ENCODE measurements around the gene COBL.

- no peak for TF ChIP-seq CTCF (IDR thresholded peaks at IDR 0.05)
- no peak for TF ChIP-seq POLR2A (IDR thresholded peaks at IDR 0.05)
- no peak for TF ChIP-seq POLR2AphosphoS5 (IDR thresholded peaks at IDR 0.05)
- TF ChIP-seq EP300 (IDR thresholded peaks at IDR 0.05) = no peak
Observed at GRCh38 chr7:51108134-51108533, 208.5 kb downstream of the COBL start.

All from suprapubic skin (tissue), 4 donors.